HL-60 (cell line): ENCODE measurements around the gene CACNB3.
"Not testable (repeated sequence)": the region's sequence is repeated elsewhere in the genome, so short reads cannot be mapped to it uniquely, and the experiment has no call there.

ENCODE experiments used
- DNase-seq, 2 experiments: peaks; one replicate each; pipeline ENCODE4 v3.0.0-alpha.2; 2010 to 2020; ENCODE audit warnings: low read depth in 1 of 2, low spot score in 1 of 2
- H3K27ac ChIP-seq: fragments of 250-450 bp; sonication (Bioruptor Pico); replicated peaks from 2 replicates; pipeline ENCODE4 v1.5.1; 2020; ENCODE audit warnings: mild to moderate bottlenecking, moderate library complexity
- H3K27me3 ChIP-seq: fragments of 250-450 bp; sonication (Bioruptor Pico); 2 replicates; pipeline ENCODE4 v1.5.1; 2021; ENCODE audit warnings: mild to moderate bottlenecking, moderate library complexity; ENCODE audit not compliant: insufficient read depth, poor library complexity, severe bottlenecking
- H3K4me3 ChIP-seq: replicated peaks from 2 replicates; pipeline ENCODE4 v1.5.1; 2011; ENCODE audit warnings: mild to moderate bottlenecking, control low read depth, low read length; ENCODE audit not compliant: insufficient read depth
- GABPA ChIP-seq: IDR thresholded peaks from 2 replicates; pipeline ENCODE4 v1.6.1; 2012; ENCODE audit warnings: low read depth
- POLR2AphosphoS5 ChIP-seq: IDR thresholded peaks from 2 replicates; pipeline ENCODE4 v1.6.1; 2012; ENCODE audit warnings: low read depth
- REST ChIP-seq: IDR thresholded peaks from 2 replicates; pipeline ENCODE4 v1.6.1; 2012; ENCODE audit warnings: low read depth; ENCODE audit not compliant: insufficient replicate concordance
- SPI1 ChIP-seq: IDR thresholded peaks from 2 replicates; pipeline ENCODE4 v1.6.1; 2012; ENCODE audit warnings: low read depth, mild to moderate bottlenecking, borderline replicate concordance
- TF ChIP-seq, protein P1 (sequence below): IDR thresholded peaks from one replicate; pipeline ENCODE4 v1.5.1; 2011; ENCODE audit warnings: low read length, control low read depth, inconsistent platforms; ENCODE audit not compliant: insufficient read depth

The CACNB3 gene

GRCh38 chr12:48859607-48860006 is 41.3 kb downstream of the CACNB3 start:
- no peak overlapping the region for H3K27ac ChIP-seq
- TF ChIP-seq GABPA (no peak), POLR2AphosphoS5 (no peak), REST (no peak), SPI1 (no peak)
- TF ChIP-seq, protein P1, sequence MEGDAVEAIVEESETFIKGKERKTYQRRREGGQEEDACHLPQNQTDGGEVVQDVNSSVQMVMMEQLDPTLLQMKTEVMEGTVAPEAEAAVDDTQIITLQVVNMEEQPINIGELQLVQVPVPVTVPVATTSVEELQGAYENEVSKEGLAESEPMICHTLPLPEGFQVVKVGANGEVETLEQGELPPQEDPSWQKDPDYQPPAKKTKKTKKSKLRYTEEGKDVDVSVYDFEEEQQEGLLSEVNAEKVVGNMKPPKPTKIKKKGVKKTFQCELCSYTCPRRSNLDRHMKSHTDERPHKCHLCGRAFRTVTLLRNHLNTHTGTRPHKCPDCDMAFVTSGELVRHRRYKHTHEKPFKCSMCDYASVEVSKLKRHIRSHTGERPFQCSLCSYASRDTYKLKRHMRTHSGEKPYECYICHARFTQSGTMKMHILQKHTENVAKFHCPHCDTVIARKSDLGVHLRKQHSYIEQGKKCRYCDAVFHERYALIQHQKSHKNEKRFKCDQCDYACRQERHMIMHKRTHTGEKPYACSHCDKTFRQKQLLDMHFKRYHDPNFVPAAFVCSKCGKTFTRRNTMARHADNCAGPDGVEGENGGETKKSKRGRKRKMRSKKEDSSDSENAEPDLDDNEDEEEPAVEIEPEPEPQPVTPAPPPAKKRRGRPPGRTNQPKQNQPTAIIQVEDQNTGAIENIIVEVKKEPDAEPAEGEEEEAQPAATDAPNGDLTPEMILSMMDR, result no peak
- no peaks in the 10 kb centered on the region for H3K27me3 ChIP-seq
- no peak for DNase-seq
- no peak overlapping the region for H3K4me3 ChIP-seq

GRCh38 chr12:48860236-48860635 is 41.9 kb downstream of the CACNB3 start:
- not testable (repeated sequence) for H3K27ac ChIP-seq, H3K27me3 ChIP-seq, H3K4me3 ChIP-seq, DNase-seq

DNA sequence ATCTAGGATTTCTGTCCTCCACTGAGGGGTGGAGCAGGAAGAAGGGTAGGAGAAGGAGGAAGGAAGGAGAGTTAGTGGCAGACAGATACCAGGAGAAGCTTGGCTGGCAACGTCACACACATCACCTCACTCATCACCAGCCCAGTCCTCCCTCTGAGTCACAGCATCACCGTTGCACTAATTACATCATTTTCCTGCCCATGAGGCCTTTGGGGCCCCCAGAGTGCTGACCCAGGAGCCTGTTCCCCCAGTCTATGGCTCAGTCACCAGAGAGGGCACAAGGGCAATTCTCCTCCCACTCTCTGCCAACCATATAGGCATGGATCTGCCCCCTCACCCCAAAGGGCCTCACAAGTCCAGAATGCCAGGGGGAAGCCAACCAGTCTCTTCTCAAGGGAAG is 42.8 kb downstream of the CACNB3 start:
- DNase-seq, result peak in 1 of 2 experiments; percentile 48
- TF ChIP-seq GABPA, result no peak
- TF ChIP-seq POLR2AphosphoS5, result no peak
- no peak for TF ChIP-seq SPI1
- TF ChIP-seq REST, result no peak
- TF ChIP-seq, protein P1, result no peak
- no peak overlapping the region for H3K4me3 ChIP-seq

DNA sequence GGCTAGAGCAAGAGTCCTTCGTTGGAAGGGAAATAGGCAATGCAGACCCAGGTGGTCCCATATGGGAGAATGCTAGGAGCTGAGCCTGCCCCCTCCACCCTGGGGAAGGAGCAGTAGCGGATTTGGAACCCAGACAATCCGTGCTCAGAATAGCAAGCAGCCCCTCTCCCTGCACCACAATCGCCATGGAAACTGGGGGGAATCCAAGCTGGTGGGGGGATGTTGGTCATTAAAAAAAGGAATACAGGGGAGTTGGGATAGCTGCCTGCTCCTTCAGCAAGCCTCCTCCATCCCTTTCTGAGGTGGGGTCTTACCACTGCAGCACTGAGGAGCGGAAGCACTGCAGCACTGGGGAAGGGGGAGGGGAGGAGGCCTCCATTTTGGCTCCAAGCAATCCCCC is 44.5 kb downstream of the CACNB3 start:
- TF ChIP-seq GABPA (no peak), SPI1 (no peak), REST (no peak), POLR2AphosphoS5 (no peak)
- TF ChIP-seq, protein P1, result no peak
- no peak overlapping the region for H3K4me3 ChIP-seq
- no peak overlapping the region for H3K27ac ChIP-seq

More for the DNA sequence above, 42.8 kb downstream of the CACNB3 start:
- Histone ChIP-seq H3K27ac (no peak overlapping the region), H3K27me3 (no peaks in the 10 kb centered on the region)

More for the DNA sequence above, 44.5 kb downstream of the CACNB3 start:
- DNase-seq, result no peak
- H3K27me3 ChIP-seq, result no peaks in the 10 kb centered on the region
